ENCODE measurements around the gene PPP2R5C.
"Not testable (repeated sequence)": the region's sequence is repeated elsewhere in the genome, so short reads cannot be mapped to it uniquely, and the experiment has no call there.

Gene PPP2R5C

DNA sequence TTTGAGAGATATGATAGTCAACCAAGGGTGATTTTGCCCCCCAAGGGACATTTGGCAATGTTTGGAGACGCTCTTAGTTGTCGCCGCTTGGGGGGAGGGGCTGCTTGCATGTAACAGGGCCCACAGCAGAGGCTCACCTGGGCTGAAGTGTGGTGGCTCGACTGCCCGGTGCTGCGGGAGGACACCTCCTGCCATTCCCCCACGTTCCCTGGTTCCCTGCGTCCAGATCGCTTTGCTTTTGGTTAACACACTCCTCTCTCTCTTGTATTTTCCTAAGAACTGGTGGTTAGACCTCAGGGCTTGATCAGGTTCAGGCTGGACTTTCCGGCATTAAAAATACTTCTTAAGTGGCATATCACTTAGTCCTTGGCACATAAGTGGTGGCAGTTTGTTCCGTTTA, 18.9 kb downstream of the PPP2R5C start:
- Mint-ChIP-seq H3K36me3 (ENCODE audit: low read depth) (peaks cover 3% of the 10 kb centered on the region), H3K9me3 (no peaks in the 10 kb centered on the region), H3K4me1 (ENCODE audit: low read depth) (peaks cover 34% of the 10 kb centered on the region), H3K27ac (no peak overlapping the region), H3K27me3 (peaks cover 8% of the 10 kb centered on the region), H3K4me3 (peak overlapping the region; percentile 77)

GRCh38 chr14:101780887-101781239, 19.4 kb downstream of the PPP2R5C start:
- Mint-ChIP-seq H3K36me3 (ENCODE audit: low read depth) (peaks cover 3% of the 10 kb centered on the region), H3K27me3 (peaks cover 8% of the 10 kb centered on the region), H3K27ac (no peak overlapping the region), H3K4me1 (ENCODE audit: low read depth) (peaks cover 30% of the 10 kb centered on the region), H3K9me3 (no peaks in the 10 kb centered on the region), H3K4me3 (peak overlapping the region; percentile 77)

- peak overlapping the region; percentile 77 for H3K4me3 Mint-ChIP-seq
- H3K4me1 Mint-ChIP-seq (ENCODE audit: low read depth) = peaks cover 25% of the 10 kb centered on the region
- peak overlapping the region; percentile 72 for H3K27ac Mint-ChIP-seq
Measured at GRCh38 chr14:101781240-101782061, 19.9 kb downstream of the PPP2R5C start.

DNA sequence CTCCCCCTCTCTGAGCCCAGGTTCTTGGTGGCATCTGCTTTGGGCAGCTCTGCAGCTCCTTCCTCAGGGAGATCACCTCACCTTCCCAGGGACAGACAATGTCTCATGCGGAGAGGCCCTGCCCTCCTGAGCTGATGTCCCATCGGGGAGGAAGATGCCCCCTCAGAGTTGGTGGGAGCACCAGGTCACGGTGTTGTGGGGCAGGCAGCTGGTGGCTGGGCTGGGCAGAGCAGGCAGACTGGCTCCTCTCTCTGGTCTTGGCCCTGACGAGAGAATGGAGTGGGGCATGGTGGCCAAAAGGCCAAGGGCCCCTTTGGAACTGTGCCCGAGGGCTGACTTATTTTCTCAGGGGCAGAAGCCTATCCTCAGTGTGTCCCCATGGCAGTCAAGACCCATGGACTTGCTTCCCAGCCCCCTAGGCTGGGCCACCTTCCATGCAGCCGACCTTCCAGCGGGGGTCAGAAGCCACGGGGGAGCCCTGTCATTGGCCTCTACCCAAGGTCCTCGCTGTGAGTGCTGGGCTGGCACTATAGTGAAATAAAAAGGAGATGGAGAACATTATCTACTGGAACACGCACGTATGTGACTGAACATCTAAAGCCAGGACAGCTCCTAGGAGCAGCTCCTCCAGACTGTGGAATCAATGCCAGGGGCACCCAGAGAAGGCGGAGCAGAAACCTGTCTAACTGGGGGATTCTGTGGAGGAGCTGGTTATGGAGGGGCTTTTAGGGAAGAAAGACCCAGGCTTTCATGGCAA, 21.9 kb downstream of the PPP2R5C start:
- peaks cover 22% of the 10 kb centered on the region for H3K4me1 Mint-ChIP-seq (ENCODE audit: low read depth)
- H3K27me3 Mint-ChIP-seq = peaks cover 8% of the 10 kb centered on the region
- no peak overlapping the region for H3K27ac Mint-ChIP-seq
- no peaks in the 10 kb centered on the region for H3K36me3 Mint-ChIP-seq (ENCODE audit: low read depth)
- no peaks in the 10 kb centered on the region for H3K9me3 Mint-ChIP-seq
- peak overlapping the region; percentile 17 for H3K4me3 Mint-ChIP-seq

More at GRCh38 chr14:101781240-101782061, 19.9 kb downstream of the PPP2R5C start:
- H3K9me3 Mint-ChIP-seq = no peaks in the 10 kb centered on the region
- peaks cover 8% of the 10 kb centered on the region for H3K27me3 Mint-ChIP-seq
- H3K36me3 Mint-ChIP-seq (ENCODE audit: low read depth) = peaks cover 3% of the 10 kb centered on the region

DNA sequence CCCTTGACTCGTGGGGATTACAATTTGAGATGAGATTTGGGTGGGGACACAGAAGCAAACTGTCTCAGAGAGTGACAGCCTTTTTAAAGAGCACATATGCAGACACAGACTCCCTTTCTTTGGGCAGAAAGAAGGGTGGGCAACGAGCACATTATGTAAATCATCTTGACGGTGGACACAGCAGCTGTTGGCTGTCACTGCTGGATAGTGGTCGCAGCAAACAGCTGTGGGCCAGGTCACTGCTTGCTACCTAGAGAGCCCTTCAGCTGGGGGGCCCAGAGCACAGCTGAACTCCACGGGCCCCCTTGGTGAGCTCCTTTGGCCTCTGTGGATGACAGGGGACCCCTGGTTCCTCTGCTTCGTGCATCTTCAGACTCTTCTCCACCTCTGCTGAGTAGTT, 23.1 kb downstream of the PPP2R5C start:
- Mint-ChIP-seq H3K4me1 (ENCODE audit: low read depth) (peaks cover 16% of the 10 kb centered on the region), H3K4me3 (no peak overlapping the region), H3K36me3 (ENCODE audit: low read depth) (no peaks in the 10 kb centered on the region), H3K27ac (no peak overlapping the region), H3K27me3 (peaks cover 5% of the 10 kb centered on the region), H3K9me3 (no peaks in the 10 kb centered on the region)

DNA sequence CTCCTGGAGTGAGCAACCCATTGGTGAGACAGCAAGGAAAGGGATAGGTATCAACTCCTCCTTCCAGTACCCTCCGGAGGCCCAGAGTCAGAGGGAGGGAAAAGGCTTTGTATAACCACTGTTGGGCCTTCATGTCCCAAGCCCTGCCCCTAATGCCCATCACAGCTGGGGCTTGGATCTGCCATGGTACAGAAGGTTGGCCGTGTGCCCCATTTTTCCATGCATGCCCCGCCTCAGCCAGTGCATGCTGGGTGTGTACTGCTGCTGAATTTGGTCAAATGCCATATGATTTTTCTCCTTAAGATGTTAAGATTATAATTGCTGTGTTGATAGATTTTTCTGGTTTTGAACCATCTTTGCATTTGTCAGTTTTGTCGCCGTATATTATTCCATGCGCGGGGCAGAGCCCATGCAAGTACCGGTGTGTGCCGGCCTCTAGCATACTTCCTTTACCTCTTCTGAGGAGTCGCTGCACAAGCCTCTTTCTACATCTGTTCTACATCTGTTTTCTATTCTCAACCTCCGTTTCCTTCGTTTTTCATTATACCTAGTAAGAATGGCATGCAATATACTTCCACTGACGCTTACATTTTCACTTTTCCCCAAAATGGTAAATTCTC, 26.6 kb downstream of the PPP2R5C start:
- Mint-ChIP-seq H3K4me1 (ENCODE audit: low read depth) (peaks cover 40% of the 10 kb centered on the region), H3K9me3 (no peaks in the 10 kb centered on the region), H3K27me3 (no peaks in the 10 kb centered on the region), H3K4me3 (no peak overlapping the region), H3K36me3 (ENCODE audit: low read depth) (no peaks in the 10 kb centered on the region), H3K27ac (no peak overlapping the region)

DNA sequence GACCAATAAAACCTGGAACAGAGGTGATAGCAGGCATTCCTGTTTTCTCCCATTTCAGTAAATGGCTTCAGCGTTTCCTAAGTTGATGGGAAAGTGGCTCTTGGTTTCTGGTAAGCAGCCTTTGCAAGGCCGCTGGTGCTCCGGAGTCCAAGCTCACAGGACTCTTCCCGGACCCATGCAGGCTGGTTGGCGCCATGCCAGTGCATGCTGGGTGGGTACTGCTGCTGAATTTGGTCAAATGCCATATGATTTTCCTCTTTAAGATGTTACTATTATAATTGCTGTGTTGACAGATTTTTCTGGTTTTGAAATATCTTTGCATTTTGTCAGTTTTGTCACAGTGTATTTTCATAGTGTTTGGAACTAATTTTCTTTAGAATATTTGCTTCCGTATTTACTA, 27.7 kb downstream of the PPP2R5C start:
- no peaks in the 10 kb centered on the region for H3K27me3 Mint-ChIP-seq
- H3K36me3 Mint-ChIP-seq (ENCODE audit: low read depth) = peaks cover 5% of the 10 kb centered on the region
- peaks cover 36% of the 10 kb centered on the region for H3K4me1 Mint-ChIP-seq (ENCODE audit: low read depth)
- H3K9me3 Mint-ChIP-seq = peaks cover 4% of the 10 kb centered on the region
- H3K4me3 Mint-ChIP-seq = no peak overlapping the region
- H3K27ac Mint-ChIP-seq = no peak overlapping the region

DNA sequence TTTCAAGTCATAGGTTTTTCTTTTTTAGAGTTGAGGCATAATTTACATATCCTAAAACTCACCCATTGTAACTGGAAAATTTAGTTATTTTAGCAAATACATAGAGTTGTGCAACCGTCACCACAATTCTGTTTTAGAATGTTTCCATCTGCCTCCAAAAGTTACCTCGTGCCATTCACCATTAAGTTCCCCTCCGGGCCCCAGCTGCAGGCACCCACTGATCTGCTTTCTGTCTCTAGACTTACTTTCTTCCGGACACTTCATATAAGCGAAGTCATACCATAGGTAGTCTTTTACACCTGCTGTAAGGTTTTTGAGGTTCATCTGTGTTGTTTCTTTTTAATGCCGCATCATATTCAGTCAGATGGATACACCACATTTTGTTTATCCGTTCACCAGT, 28.7 kb downstream of the PPP2R5C start:
- H3K36me3 Mint-ChIP-seq (ENCODE audit: low read depth) = peaks cover 5% of the 10 kb centered on the region
- H3K27me3 Mint-ChIP-seq = no peaks in the 10 kb centered on the region
- peaks cover 4% of the 10 kb centered on the region for H3K9me3 Mint-ChIP-seq
- H3K4me3 Mint-ChIP-seq = no peak overlapping the region
- H3K4me1 Mint-ChIP-seq (ENCODE audit: low read depth) = peaks cover 35% of the 10 kb centered on the region
- no peak overlapping the region for H3K27ac Mint-ChIP-seq

DNA sequence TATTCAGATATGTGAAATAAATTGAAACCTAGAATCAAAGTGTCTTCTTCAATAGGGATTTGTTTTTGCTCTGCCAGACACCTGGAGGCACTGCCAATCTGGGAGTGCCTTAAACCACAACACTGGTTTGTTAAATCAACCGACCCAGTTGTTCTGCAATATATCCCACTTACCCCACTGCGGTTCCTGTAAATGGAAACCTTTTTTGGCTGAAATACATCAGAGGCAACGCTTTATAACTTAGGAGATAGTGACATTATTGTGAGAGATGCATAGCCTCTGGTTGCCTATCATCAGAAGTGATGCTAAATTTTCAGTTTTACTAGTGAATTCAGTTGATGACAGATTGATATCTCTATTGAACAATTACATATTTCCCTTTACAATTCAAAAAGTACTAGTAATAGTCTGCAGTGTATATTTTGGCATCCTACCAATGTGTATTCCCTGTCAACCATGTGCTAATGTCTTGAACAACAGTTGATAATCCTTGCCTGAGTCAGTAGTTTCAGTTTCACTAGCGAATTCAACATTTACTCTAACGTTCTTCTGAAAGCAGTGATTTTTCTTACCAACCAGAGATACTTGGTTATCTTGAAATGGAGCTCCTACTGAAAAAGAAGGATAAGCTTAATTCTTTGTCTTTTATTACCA, 30.5 kb downstream of the PPP2R5C start:
- peaks cover 35% of the 10 kb centered on the region for H3K4me1 Mint-ChIP-seq (ENCODE audit: low read depth)
- H3K9me3 Mint-ChIP-seq = peaks cover 4% of the 10 kb centered on the region
- H3K27ac Mint-ChIP-seq = peak overlapping the region; percentile 56
- no peaks in the 10 kb centered on the region for H3K27me3 Mint-ChIP-seq
- H3K4me3 Mint-ChIP-seq = peak overlapping the region; percentile 42
- H3K36me3 Mint-ChIP-seq (ENCODE audit: low read depth) = peaks cover 8% of the 10 kb centered on the region

DNA sequence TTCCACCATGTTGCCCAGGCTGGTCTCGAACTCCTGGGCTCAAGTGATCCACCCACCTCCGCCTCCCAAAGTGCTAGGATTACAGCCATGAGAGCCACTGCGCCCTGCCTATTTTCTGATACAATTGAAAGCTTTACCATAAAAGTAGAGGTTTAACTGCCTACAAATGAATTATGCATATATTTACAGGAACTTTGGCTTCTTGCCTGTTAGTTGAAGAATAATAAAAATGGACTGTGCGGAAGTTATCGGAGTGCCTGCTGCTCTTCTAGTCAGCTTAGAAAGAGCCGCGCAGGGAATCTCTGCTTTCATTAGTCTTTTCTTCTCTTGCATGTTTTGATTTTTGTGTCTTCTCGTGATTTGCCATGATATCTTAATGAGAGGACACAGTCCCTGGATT, 34.5 kb downstream of the PPP2R5C start:
- Mint-ChIP-seq H3K4me3 (no peak overlapping the region), H3K27ac (no peak overlapping the region), H3K27me3 (no peaks in the 10 kb centered on the region), H3K36me3 (ENCODE audit: low read depth) (peaks cover 9% of the 10 kb centered on the region), H3K4me1 (ENCODE audit: low read depth) (peaks cover 25% of the 10 kb centered on the region), H3K9me3 (peaks cover 4% of the 10 kb centered on the region)

GRCh38 chr14:101796479-101796878, 35.0 kb downstream of the PPP2R5C start:
- H3K36me3 Mint-ChIP-seq (ENCODE audit: low read depth) = peaks cover 9% of the 10 kb centered on the region

GRCh38 chr14:101797856-101798255, 36.3 kb downstream of the PPP2R5C start:
- peaks cover 7% of the 10 kb centered on the region for H3K4me1 Mint-ChIP-seq (ENCODE audit: low read depth)
- no peak overlapping the region for H3K27ac Mint-ChIP-seq
- peaks cover 4% of the 10 kb centered on the region for H3K9me3 Mint-ChIP-seq
- H3K4me3 Mint-ChIP-seq = no peak overlapping the region
- H3K27me3 Mint-ChIP-seq = no peaks in the 10 kb centered on the region
- H3K36me3 Mint-ChIP-seq (ENCODE audit: low read depth) = peaks cover 9% of the 10 kb centered on the region

More at GRCh38 chr14:101796479-101796878, 35.0 kb downstream of the PPP2R5C start:
- Mint-ChIP-seq H3K9me3 (peaks cover 4% of the 10 kb centered on the region), H3K27ac (no peak overlapping the region), H3K4me3 (no peak overlapping the region), H3K27me3 (no peaks in the 10 kb centered on the region), H3K4me1 (ENCODE audit: low read depth) (peaks cover 21% of the 10 kb centered on the region)

DNA sequence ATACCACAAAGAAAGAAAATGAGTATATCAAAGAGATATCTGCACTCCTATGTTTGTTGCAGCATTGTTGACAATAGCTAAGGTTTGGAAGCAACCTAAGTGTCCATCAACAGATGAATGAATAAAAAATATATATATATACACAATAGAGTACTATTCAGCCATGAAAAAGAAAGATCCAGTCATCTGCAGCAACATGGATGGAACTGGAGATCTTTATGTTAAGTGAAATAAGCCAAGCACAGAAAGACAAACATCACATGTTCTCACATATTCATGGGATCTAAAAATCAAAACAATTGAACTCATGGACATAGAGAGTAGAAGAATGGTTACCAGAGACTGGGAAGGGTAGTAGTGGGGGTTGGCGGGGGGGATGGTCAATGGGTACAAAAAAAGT, 42.9 kb downstream of the PPP2R5C start:
- H3K4me1 Mint-ChIP-seq (ENCODE audit: low read depth); H3K27me3 Mint-ChIP-seq; H3K36me3 Mint-ChIP-seq (ENCODE audit: low read depth); H3K27ac Mint-ChIP-seq; H3K9me3 Mint-ChIP-seq; H3K4me3 Mint-ChIP-seq: not testable (repeated sequence)

DNA sequence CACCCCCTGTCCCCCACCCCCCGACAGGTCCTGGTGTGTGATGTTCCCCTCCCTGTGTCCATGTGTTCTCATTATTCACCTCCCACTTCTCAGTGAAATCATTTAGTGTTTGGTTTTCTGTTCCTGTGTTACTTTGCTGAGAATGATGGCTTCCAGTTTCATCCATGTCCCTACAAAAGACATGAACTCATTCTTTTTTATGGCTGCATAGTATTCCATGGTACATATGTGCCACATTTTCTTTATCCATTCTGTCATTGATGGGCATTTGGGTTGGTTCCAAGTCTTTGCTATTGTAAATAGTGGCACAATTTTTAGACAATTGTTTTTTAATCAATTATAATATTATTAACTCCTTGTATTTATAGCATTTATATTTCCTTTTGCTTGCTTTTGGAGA, 44.7 kb downstream of the PPP2R5C start:
- not testable (repeated sequence) for H3K27ac Mint-ChIP-seq

More for the DNA sequence above, 44.7 kb downstream of the PPP2R5C start:
- H3K27me3 Mint-ChIP-seq; H3K9me3 Mint-ChIP-seq; H3K4me3 Mint-ChIP-seq; H3K36me3 Mint-ChIP-seq (ENCODE audit: low read depth): not testable (repeated sequence)
- peaks cover 13% of the 10 kb centered on the region for H3K4me1 Mint-ChIP-seq (ENCODE audit: low read depth)
